NB4 (cell line): Measurements from ENCODE around the gene C5orf46.

Source experiments
- DNase-seq: peaks from one replicate; pipeline ENCODE4 v3.0.0; 2010; ENCODE audit warnings: low read depth
- H3K4me3 ChIP-seq: one replicate; pipeline ENCODE4 v1.5.1; 2011; ENCODE audit warnings: mild to moderate bottlenecking, low read depth, low read length, moderate library complexity
- CTCF ChIP-seq: IDR thresholded peaks from one replicate; pipeline ENCODE4 v1.5.1; 2012; ENCODE audit warnings: low read depth, low read length
- MYC ChIP-seq: IDR thresholded peaks from 2 replicates; pipeline ENCODE4 v1.6.1; 2011; ENCODE audit warnings: low read depth, low read length
- POLR2A ChIP-seq: IDR thresholded peaks from 2 replicates; pipeline ENCODE4 v1.6.1; 2011; ENCODE audit warnings: mild to moderate bottlenecking; ENCODE audit not compliant: insufficient read length; ENCODE audit errors: extremely low read depth
- TF ChIP-seq, protein P1 (sequence below): IDR thresholded peaks from 2 replicates; pipeline ENCODE4 v1.6.1; 2011; ENCODE audit warnings: low read depth, low read length

Gene C5orf46

GRCh38 chr5:147887930-147888329 lies 18.4 kb downstream of the C5orf46 start:
- DNase-seq = no peak
- H3K4me3 ChIP-seq = no peak overlapping the region
- TF ChIP-seq POLR2A (no peak), CTCF (no peak), MYC (no peak)
- TF ChIP-seq, protein P1, sequence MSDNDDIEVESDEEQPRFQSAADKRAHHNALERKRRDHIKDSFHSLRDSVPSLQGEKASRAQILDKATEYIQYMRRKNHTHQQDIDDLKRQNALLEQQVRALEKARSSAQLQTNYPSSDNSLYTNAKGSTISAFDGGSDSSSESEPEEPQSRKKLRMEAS = no peak

DNA sequence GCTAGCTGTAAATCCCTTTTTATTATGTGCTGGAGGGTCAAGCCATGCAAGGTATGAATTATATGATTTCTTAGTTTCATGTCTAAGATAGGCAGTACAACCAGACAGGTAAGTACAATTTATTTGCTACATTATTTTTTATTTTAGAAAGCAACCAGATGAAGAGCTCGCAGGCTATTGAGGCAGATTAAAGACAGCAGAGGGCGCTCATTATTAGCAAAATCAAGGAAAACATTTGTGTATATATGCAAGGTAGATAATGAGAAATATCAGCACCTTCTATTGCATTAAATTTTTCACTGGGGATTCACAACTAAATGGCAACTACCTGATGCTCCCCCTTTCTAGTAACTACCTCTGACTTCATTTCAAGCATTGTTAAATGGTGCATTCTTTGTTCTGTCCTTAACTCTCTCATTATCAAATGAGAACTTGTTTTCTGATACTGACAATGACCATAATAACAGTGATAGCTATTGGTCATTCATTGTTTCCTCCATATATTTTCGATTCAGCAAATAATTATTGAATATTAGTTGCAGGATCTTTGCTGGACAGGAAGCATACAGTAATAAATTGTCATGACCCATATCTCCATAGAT lies 19.2 kb downstream of the C5orf46 start:
- TF ChIP-seq CTCF = peak; percentile 58
- no peak for TF ChIP-seq MYC
- peak; percentile 47 for DNase-seq
- H3K4me3 ChIP-seq = no peak overlapping the region

DNA sequence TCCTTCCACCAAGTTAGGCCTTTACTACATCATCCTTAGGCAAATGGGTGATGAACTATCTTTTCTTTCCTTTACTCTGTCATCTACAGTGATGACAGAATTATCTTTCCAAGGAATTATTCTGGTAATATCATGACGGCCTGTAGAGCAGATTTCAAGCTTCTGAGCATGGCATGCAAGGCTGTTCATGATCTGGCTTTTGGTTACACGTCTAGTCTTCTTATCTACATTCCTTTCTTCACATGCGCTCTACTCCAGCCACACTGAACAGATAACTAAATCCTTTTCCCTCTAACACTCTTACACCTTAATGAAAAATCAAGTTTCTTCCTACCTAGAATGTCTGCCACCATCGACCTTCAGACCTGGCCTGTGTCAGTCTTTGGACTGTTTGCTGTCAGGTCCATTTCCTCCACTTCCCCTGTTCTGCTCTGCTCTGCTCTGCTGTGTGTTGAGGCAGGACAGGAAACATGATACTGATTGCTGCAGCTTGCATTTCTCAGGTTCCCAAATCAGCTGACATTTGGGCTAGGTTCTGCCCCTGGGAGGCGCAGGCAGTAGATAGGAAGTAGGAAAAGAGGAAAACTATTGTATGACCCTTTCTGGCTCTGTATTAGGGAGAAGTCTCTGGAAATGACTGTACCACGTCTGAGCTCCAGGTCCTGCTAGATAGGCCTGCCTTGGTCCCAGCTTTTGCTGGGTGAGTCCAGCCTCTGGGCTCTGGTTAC lies 23.6 kb downstream of the C5orf46 start:
- no peak for DNase-seq
- TF ChIP-seq MYC (no peak), POLR2A (no peak), CTCF (no peak)
- TF ChIP-seq, protein P1 = no peak
- H3K4me3 ChIP-seq = no peak overlapping the region

DNA sequence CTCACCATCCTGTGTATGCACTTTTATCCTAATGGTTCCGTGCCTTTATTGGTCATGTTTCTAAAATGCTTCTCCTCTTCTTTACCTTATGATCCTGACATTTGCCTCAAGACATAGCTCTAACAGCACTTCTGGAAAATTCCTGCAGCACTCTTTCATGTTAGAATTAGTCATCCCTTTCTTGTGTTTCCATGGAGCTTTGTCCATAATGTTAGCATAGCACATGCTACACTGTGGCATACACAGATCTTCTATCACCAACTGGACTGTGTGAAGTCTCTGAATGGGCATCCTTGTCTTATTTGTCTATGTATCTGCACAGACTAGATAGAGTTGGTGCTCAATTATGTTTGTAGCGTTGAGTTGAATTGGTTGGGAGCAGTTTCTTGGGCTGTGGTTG lies 25.9 kb downstream of the C5orf46 start:
- no peak for DNase-seq
- no peak overlapping the region for H3K4me3 ChIP-seq
- TF ChIP-seq POLR2A (no peak), CTCF (no peak), MYC (no peak)
- TF ChIP-seq, protein P1 = no peak

DNA sequence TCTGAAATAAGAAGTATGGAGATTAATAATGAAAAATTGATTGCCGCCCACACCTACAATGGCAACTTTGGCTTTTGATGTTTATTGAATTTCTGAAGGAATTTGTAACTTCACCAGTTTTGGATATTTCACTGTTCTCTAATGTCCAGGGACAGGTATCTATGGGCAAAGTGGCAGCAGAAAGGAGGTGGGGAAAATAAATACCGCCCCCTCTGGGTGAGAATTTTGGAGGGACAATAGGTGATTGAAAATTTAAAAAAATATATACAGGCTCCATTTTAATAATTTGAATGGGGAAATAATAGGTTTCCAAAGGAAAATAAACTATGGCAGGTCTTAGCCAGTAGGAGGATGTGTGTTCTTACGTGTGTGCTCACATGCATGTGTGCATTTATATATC lies 26.6 kb downstream of the C5orf46 start:
- DNase-seq = no peak
- no peak overlapping the region for H3K4me3 ChIP-seq
- no peak for TF ChIP-seq MYC
- no peak for TF ChIP-seq POLR2A
- TF ChIP-seq, protein P1 = no peak
- no peak for TF ChIP-seq CTCF
